GM23248 (cell line): ENCODE data around the gene WDR7. TPM values are rescaled to one million over a fixed set of nuclear protein-coding genes. Genes with fewer than 3 reads are reported as not detected.

Source experiments
- DNase-seq: peaks from one replicate; pipeline ENCODE4 v3.0.0-alpha.2; 2015
- H2AFZ ChIP-seq: fragments of 200-600 bp; sonication (generic); 2 replicates; pipeline ENCODE4 v1.6.1; 2016; ENCODE audit warnings: antibody characterized with exemption
- H3F3A ChIP-seq: fragments of 200-600 bp; sonication (generic); 2 replicates; pipeline ENCODE4 v1.6.1; 2016; ENCODE audit warnings: mild to moderate bottlenecking, antibody characterized with exemption, mixed run types; ENCODE audit not compliant: insufficient read depth
- H3K27ac ChIP-seq: fragments of 200-600 bp; sonication (generic); 2 replicates; pipeline ENCODE4 v1.5.1; 2016; ENCODE audit warnings: mild to moderate bottlenecking
- H3K27me3 ChIP-seq: fragments of 200-600 bp; sonication (generic); replicated peaks from 2 replicates; pipeline ENCODE4 v1.6.1; 2016; ENCODE audit warnings: mild to moderate bottlenecking; ENCODE audit not compliant: insufficient read depth
- H3K36me3 ChIP-seq: fragments of 200-600 bp; sonication (generic); 2 replicates; pipeline ENCODE4 v1.6.1; 2016; ENCODE audit warnings: low read depth, mild to moderate bottlenecking
- H3K4me1 ChIP-seq: fragments of 200-600 bp; sonication (generic); 2 replicates; pipeline ENCODE4 v1.6.1; 2016; ENCODE audit warnings: mild to moderate bottlenecking; ENCODE audit not compliant: insufficient read depth
- H3K4me2 ChIP-seq: fragments of 200-600 bp; sonication (generic); one replicate; pipeline ENCODE4 v1.6.1; 2016; ENCODE audit warnings: mild to moderate bottlenecking; ENCODE audit not compliant: unreplicated experiment
- H3K4me3 ChIP-seq: fragments of 200-600 bp; sonication (generic); 2 replicates; pipeline ENCODE4 v1.5.1; 2016; ENCODE audit warnings: mild to moderate bottlenecking
- H3K79me2 ChIP-seq: fragments of 200-600 bp; sonication (generic); 2 replicates; pipeline ENCODE4 v1.6.1; 2016; ENCODE audit warnings: mild to moderate bottlenecking; ENCODE audit not compliant: insufficient read depth
- H3K9ac ChIP-seq: fragments of 200-600 bp; sonication (generic); 2 replicates; pipeline ENCODE4 v1.6.1; 2016; ENCODE audit warnings: mild to moderate bottlenecking
- H3K9me2 ChIP-seq: fragments of 200-600 bp; sonication (generic); 2 replicates; pipeline ENCODE4 v1.6.1; 2016; ENCODE audit warnings: mixed run types, mild to moderate bottlenecking, moderate library complexity; ENCODE audit not compliant: insufficient read depth
- H3K9me3 ChIP-seq: fragments of 200-600 bp; sonication (generic); one replicate; pipeline ENCODE4 v1.6.1; 2017; ENCODE audit warnings: low read depth
- H4K20me1 ChIP-seq: fragments of 200-600 bp; sonication (generic); 2 replicates; pipeline ENCODE4 v1.6.0; 2016; ENCODE audit not compliant: insufficient read depth
- EZH2 ChIP-seq: fragments of 200-600 bp; sonication (generic); IDR thresholded peaks from 2 replicates; pipeline ENCODE4 v1.6.1; 2018; ENCODE audit warnings: antibody characterized with exemption, mild to moderate bottlenecking; ENCODE audit not compliant: insufficient read depth, poor library complexity, severe bottlenecking
- EZH2phosphoT487 ChIP-seq: fragments of 200-600 bp; sonication (generic); IDR thresholded peaks from 2 replicates; pipeline ENCODE4 v1.6.1; 2018; ENCODE audit warnings: antibody characterized with exemption, moderate library complexity, mild to moderate bottlenecking, low read depth; ENCODE audit not compliant: insufficient read depth
- WGBS, 2 experiments: methylation state at CpG; one replicate each; pipeline ENCODE4 v1.1.6; 2015 to 2017; ENCODE audit warnings: low lambda C conversion rate in 2 of 2, low coverage in 1 of 2; ENCODE audit errors: missing lambda C conversion rate in 2 of 2; 5-methylcytosine and 5-hydroxymethylcytosine counted together
- in situ Hi-C: fragments of 300-500 bp; cut with MboI; formaldehyde crosslinking; loops from 2 replicates; pipeline ENCODE4 v1.15.0; 2020
- polyA plus RNA-seq: library from polyadenylated mRNA; unstranded; fragments of >200 nt; fragmentation: Nextera tagmentation; extraction: Ambion mirVana; gene quantifications from 2 replicates; pipeline ENCODE4 v1.2.1, GENCODE V29; 2016
- total RNA-seq: library from RNA; depleted of rRNA; stranded (reverse); fragments of >200 nt; shearing (Covaris generic); gene quantifications from 2 replicates; pipeline ENCODE4 v1.2.3, GENCODE V29; 2014

Gene WDR7
- total and polyA plus RNA-seq, 2 experiments from 2014 or later, result 6.7 to 8.3 TPM

GRCh38 chr18:56947236-56947635 lies 296.1 kb downstream of the WDR7 start:
- no peaks in the 10 kb centered on the region for H3K27me3 ChIP-seq
- H3K9me3 ChIP-seq, result no peaks in the 10 kb centered on the region
- H3K4me1 ChIP-seq, result no peaks in the 10 kb centered on the region
- H3K9me2 ChIP-seq, result no peaks in the 10 kb centered on the region
- no peak overlapping the region for H2AFZ ChIP-seq
- no peak overlapping the region for H3K27ac ChIP-seq
- H4K20me1 ChIP-seq, result no peaks in the 10 kb centered on the region
- no peak overlapping the region for H3K4me2 ChIP-seq
- in situ Hi-C loops, result no loop called here
- no peaks in the 10 kb centered on the region for H3F3A ChIP-seq
- no peaks in the 10 kb centered on the region for H3K36me3 ChIP-seq
- no peak for DNase-seq
- 88 to 96% methylated on average over 6 of the region's 6 CpGs for WGBS, 2 experiments
- H3K4me3 ChIP-seq, result no peak overlapping the region
- no peaks in the 10 kb centered on the region for H3K79me2 ChIP-seq
- TF ChIP-seq EZH2, result no peak
- no peak for TF ChIP-seq EZH2phosphoT487
- H3K9ac ChIP-seq, result no peak overlapping the region

DNA sequence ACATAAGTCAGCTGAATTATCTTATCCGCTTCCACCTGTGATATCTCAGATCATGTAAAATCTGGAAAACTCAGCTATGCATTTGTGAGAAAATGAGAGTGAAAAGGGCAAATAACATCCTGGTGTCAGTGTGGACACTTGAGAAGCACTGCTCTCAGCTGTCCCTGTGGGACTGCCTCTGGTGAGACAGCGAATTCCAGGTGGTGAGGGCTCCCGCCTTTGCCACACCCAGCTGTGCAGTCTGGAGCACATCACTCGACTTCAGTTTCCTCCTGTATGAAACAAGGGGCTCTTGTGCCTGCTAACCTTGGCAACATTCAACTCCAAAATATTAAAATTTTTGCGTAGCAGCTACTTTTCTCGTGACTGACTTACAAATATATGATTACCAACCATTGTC lies 300.9 kb downstream of the WDR7 start:
- Histone ChIP-seq H3K4me2 (no peak overlapping the region), H3K9ac (no peak overlapping the region), H3K27ac (no peak overlapping the region), H2AFZ (no peak overlapping the region), H3K9me2 (no peaks in the 10 kb centered on the region), H3K79me2 (no peaks in the 10 kb centered on the region), H3K27me3 (no peaks in the 10 kb centered on the region), H3K36me3 (no peaks in the 10 kb centered on the region), H3K9me3 (no peaks in the 10 kb centered on the region), H3K4me1 (no peaks in the 10 kb centered on the region), H3K4me3 (no peak overlapping the region), H4K20me1 (no peaks in the 10 kb centered on the region), H3F3A (no peaks in the 10 kb centered on the region)
- WGBS, 2 experiments, result 84% methylated on average over 6 of the region's 6 CpGs
- DNase-seq, result no peak
- TF ChIP-seq EZH2 (no peak), EZH2phosphoT487 (no peak)
- in situ Hi-C loops, result no loop called here

- no peak overlapping the region for H3K4me3 ChIP-seq
- no peaks in the 10 kb centered on the region for H3K36me3 ChIP-seq
- H3F3A ChIP-seq, result no peaks in the 10 kb centered on the region
- no peaks in the 10 kb centered on the region for H4K20me1 ChIP-seq
- no peak overlapping the region for H3K27ac ChIP-seq
- H3K4me2 ChIP-seq, result no peak overlapping the region
- no peaks in the 10 kb centered on the region for H3K9me2 ChIP-seq
- H3K4me1 ChIP-seq, result no peaks in the 10 kb centered on the region
- H3K9ac ChIP-seq, result no peak overlapping the region
- no peaks in the 10 kb centered on the region for H3K79me2 ChIP-seq
- H3K9me3 ChIP-seq, result no peaks in the 10 kb centered on the region
- no peak for DNase-seq
- TF ChIP-seq EZH2 (no peak), EZH2phosphoT487 (no peak)
- H2AFZ ChIP-seq, result no peak overlapping the region
- H3K27me3 ChIP-seq, result no peaks in the 10 kb centered on the region
- in situ Hi-C loops, result no loop called here
- 77 to 80% methylated on average over 3 of the region's 3 CpGs for WGBS, 2 experiments
These were observed 302.5 kb downstream of the WDR7 start for GRCh38 chr18:56953428-56954198.

DNA sequence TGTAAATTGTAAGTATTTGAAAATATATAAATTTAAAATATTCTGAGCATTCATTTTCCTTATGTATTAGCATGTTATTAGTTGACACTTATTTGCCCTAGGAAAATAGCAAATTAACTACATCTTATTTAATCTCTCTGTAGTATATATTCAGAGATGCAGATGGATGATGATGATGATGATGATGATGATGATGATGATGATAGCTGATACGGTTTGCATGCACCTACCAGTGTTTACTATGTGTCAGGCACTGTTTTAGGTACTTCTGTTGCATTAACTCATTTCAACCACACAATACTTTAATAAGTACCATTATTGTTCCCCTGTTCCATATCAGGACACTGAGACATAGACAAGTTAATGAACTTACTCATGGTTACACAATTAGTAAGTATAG lies 304.3 kb downstream of the WDR7 start:
- H3K4me2 ChIP-seq, result no peak overlapping the region
- in situ Hi-C loops, result no loop called here
- H3K79me2 ChIP-seq, result no peaks in the 10 kb centered on the region
- H3K27me3 ChIP-seq, result no peaks in the 10 kb centered on the region
- H3K9me3 ChIP-seq, result no peaks in the 10 kb centered on the region
- H3K27ac ChIP-seq, result no peak overlapping the region
- H3K4me1 ChIP-seq, result no peaks in the 10 kb centered on the region
- DNase-seq, result no peak
- H3K4me3 ChIP-seq, result no peak overlapping the region
- 47 to 67% methylated on average over 1 of the region's 1 CpG for WGBS, 2 experiments
- H3F3A ChIP-seq, result no peaks in the 10 kb centered on the region
- no peak overlapping the region for H3K9ac ChIP-seq
- TF ChIP-seq EZH2phosphoT487 (no peak), EZH2 (no peak)
- no peaks in the 10 kb centered on the region for H3K36me3 ChIP-seq
- no peaks in the 10 kb centered on the region for H4K20me1 ChIP-seq
- H3K9me2 ChIP-seq, result no peaks in the 10 kb centered on the region
- H2AFZ ChIP-seq, result no peak overlapping the region

- WGBS, 2 experiments, result 95 to 96% methylated on average over 3 of the region's 3 CpGs
- no peaks in the 10 kb centered on the region for H3F3A ChIP-seq
- no peak overlapping the region for H3K27ac ChIP-seq
- no peak for DNase-seq
- H3K9me3 ChIP-seq, result no peaks in the 10 kb centered on the region
- H4K20me1 ChIP-seq, result no peaks in the 10 kb centered on the region
- in situ Hi-C loops, result no loop called here
- no peak overlapping the region for H3K9ac ChIP-seq
- no peaks in the 10 kb centered on the region for H3K27me3 ChIP-seq
- H2AFZ ChIP-seq, result no peak overlapping the region
- no peak overlapping the region for H3K4me3 ChIP-seq
- H3K36me3 ChIP-seq, result no peaks in the 10 kb centered on the region
- H3K79me2 ChIP-seq, result no peaks in the 10 kb centered on the region
- H3K4me2 ChIP-seq, result no peak overlapping the region
- no peak for TF ChIP-seq EZH2phosphoT487
- H3K9me2 ChIP-seq, result no peaks in the 10 kb centered on the region
- H3K4me1 ChIP-seq, result no peaks in the 10 kb centered on the region
These were observed 308.0 kb downstream of the WDR7 start for GRCh38 chr18:56959120-56959519.
